ENCODE results near the gene SDHAF2.

DNA sequence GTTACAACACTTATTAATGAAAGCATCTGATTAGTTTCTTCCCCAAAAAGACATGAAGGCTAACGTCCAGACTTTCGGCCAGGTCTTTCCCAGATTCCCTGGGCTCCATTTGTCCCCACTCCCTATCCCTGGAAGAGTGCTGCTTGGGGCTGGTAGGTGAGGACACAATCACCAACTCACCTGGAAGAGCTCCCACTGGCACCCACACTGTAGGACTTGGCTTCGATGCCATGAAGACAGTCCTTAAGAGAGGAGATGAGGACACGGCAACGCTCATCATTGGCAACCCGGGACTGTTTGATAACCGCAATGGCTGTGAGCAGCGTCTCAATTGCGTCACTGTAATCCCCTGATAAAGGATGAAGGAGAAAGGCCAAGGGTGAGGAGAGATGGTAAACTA lies 18.3 kb upstream of the SDHAF2 start:
- TF ChIP-seq, protein P1, sequence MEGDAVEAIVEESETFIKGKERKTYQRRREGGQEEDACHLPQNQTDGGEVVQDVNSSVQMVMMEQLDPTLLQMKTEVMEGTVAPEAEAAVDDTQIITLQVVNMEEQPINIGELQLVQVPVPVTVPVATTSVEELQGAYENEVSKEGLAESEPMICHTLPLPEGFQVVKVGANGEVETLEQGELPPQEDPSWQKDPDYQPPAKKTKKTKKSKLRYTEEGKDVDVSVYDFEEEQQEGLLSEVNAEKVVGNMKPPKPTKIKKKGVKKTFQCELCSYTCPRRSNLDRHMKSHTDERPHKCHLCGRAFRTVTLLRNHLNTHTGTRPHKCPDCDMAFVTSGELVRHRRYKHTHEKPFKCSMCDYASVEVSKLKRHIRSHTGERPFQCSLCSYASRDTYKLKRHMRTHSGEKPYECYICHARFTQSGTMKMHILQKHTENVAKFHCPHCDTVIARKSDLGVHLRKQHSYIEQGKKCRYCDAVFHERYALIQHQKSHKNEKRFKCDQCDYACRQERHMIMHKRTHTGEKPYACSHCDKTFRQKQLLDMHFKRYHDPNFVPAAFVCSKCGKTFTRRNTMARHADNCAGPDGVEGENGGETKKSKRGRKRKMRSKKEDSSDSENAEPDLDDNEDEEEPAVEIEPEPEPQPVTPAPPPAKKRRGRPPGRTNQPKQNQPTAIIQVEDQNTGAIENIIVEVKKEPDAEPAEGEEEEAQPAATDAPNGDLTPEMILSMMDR (IDR thresholded peaks at IDR 0.05) = no peak
- TF ChIP-seq POLR2A (IDR thresholded peaks at IDR 0.05) = no peak
